SK-N-SH treated with all-trans-retinoic acid at 6 μM for 48 hours (cell line): ENCODE results near the gene IFI27L1.

Source experiments
- ATAC-seq: fragments of 200-7000 bp; cut with Tn5 transposase; 3 replicates; pipeline ENCODE4 v1.9.1; 2020; ENCODE audit warnings: mild to moderate bottlenecking, moderate library complexity
- ARNTL ChIP-seq: fragments of 450-650 bp; formaldehyde crosslinking; IDR thresholded peaks from 2 replicates; pipeline ENCODE4 v1.5.0; 2020; ENCODE audit warnings: low read depth, mild to moderate bottlenecking, moderate library complexity, borderline replicate concordance
- BACH2 ChIP-seq: fragments of 250-450 bp; sonication (Bioruptor Pico); IDR thresholded peaks from 2 replicates; pipeline ENCODE4 v1.9.0; 2021; ENCODE audit warnings: mild to moderate bottlenecking, borderline replicate concordance
- ESRRG ChIP-seq: fragments of 250-450 bp; sonication (Bioruptor Pico); IDR thresholded peaks from 2 replicates; pipeline ENCODE4 v1.6.1; 2021; ENCODE audit warnings: mild to moderate bottlenecking
- GLIS3 ChIP-seq: fragments of 250-450 bp; sonication (Bioruptor Pico); IDR thresholded peaks from 2 replicates; pipeline ENCODE4 v1.5.0; 2020; ENCODE audit warnings: mild to moderate bottlenecking, moderate library complexity
- OSR1 ChIP-seq: fragments of 250-450 bp; sonication (Bioruptor Pico); IDR thresholded peaks from 2 replicates; pipeline ENCODE4 v1.8.0; 2022; ENCODE audit warnings: moderate library complexity, mild to moderate bottlenecking, inconsistent platforms
- PATZ1 ChIP-seq: fragments of 250-450 bp; sonication (Bioruptor Pico); IDR thresholded peaks from 2 replicates; pipeline ENCODE4 v1.8.0; 2020; ENCODE audit warnings: mild to moderate bottlenecking, moderate library complexity, borderline replicate concordance
- POU6F1 ChIP-seq: fragments of 250-450 bp; sonication (Bioruptor Pico); IDR thresholded peaks from 2 replicates; pipeline ENCODE4 v1.8.0; 2021; ENCODE audit warnings: low read depth, mild to moderate bottlenecking, moderate library complexity, borderline replicate concordance
- PPARA ChIP-seq: fragments of 250-450 bp; sonication (Bioruptor Pico); IDR thresholded peaks from 2 replicates; pipeline ENCODE4 v1.5.0; 2020; ENCODE audit warnings: mild to moderate bottlenecking, borderline replicate concordance
- RARB ChIP-seq: fragments of 250-450 bp; sonication (Bioruptor Pico); IDR thresholded peaks from 2 replicates; pipeline ENCODE4 v1.8.0; 2021; ENCODE audit warnings: mild to moderate bottlenecking, moderate library complexity
- SNAI2 ChIP-seq: fragments of 250-450 bp; sonication (Bioruptor Pico); IDR thresholded peaks from 2 replicates; pipeline ENCODE4 v1.5.0; 2020; ENCODE audit warnings: mild to moderate bottlenecking, moderate library complexity
- TCF4 ChIP-seq: fragments of 250-450 bp; sonication (Bioruptor Pico); IDR thresholded peaks from 2 replicates; pipeline ENCODE4 v1.8.0; 2021; ENCODE audit warnings: mild to moderate bottlenecking, moderate library complexity, borderline replicate concordance
- TOX ChIP-seq: fragments of 250-450 bp; sonication (Bioruptor Pico); IDR thresholded peaks from 2 replicates; pipeline ENCODE4 v1.8.0; 2021; ENCODE audit warnings: mild to moderate bottlenecking, moderate library complexity, borderline replicate concordance
- TSHZ2 ChIP-seq: fragments of 250-450 bp; sonication (Bioruptor Pico); IDR thresholded peaks from 2 replicates; pipeline ENCODE4 v1.5.0; 2020; ENCODE audit warnings: mild to moderate bottlenecking, moderate library complexity
- ZC3H10 ChIP-seq: fragments of 250-450 bp; sonication (Bioruptor Pico); IDR thresholded peaks from 2 replicates; pipeline ENCODE4 v1.5.1; 2021; ENCODE audit warnings: mild to moderate bottlenecking, moderate library complexity
- ZFP3 ChIP-seq: fragments of 250-450 bp; sonication (Bioruptor Pico); IDR thresholded peaks from 2 replicates; pipeline ENCODE4 v1.5.0; 2020; ENCODE audit warnings: mild to moderate bottlenecking, moderate library complexity
- ZNF565 ChIP-seq: fragments of 450-650 bp; formaldehyde crosslinking; conservative IDR thresholded peaks from 2 replicates; pipeline ENCODE4 v1.5.0; 2020; ENCODE audit warnings: low read depth, mild to moderate bottlenecking, moderate library complexity
- ZNF70 ChIP-seq: fragments of 450-650 bp; formaldehyde crosslinking; IDR thresholded peaks from 2 replicates; pipeline ENCODE4 v1.5.0; 2020; ENCODE audit warnings: mild to moderate bottlenecking, moderate library complexity
- ZNF8 ChIP-seq: fragments of 450-650 bp; formaldehyde crosslinking; IDR thresholded peaks from 2 replicates; pipeline ENCODE4 v1.5.0; 2020; ENCODE audit warnings: mild to moderate bottlenecking, moderate library complexity

The IFI27L1 gene

GRCh38 chr14:94048691-94049624 is 32.2 kb upstream of the IFI27L1 start:
- no peak for TF ChIP-seq SNAI2 (CRISPR knock-in tag)
- TF ChIP-seq ESRRG (CRISPR knock-in tag): no peak
- no peak for TF ChIP-seq RARB (CRISPR knock-in tag)
- TF ChIP-seq ARNTL (CRISPR knock-in tag): no peak
- no peak for TF ChIP-seq GLIS3
- TF ChIP-seq TSHZ2 (CRISPR knock-in tag): 0 out of 2 replicates have a peak, but pooled peaks have one; percentile 44
- no peak for TF ChIP-seq ZNF565 (CRISPR knock-in tag)
- TF ChIP-seq PPARA (CRISPR knock-in tag): no peak
- TF ChIP-seq ZFP3 (CRISPR knock-in tag): no peak
- TF ChIP-seq ZNF70 (CRISPR knock-in tag): no peak
- no peak for TF ChIP-seq PATZ1
- 0 out of 2 replicates have a peak, but pooled peaks have one; percentile 24 for TF ChIP-seq ZNF8 (CRISPR knock-in tag)
- TF ChIP-seq BACH2 (CRISPR knock-in tag): no peak

GRCh38 chr14:94049625-94050023 is 31.5 kb upstream of the IFI27L1 start:
- ATAC-seq: no peak
- TF ChIP-seq OSR1 (no peak), TCF4 (CRISPR knock-in tag) (no peak), ZNF565 (CRISPR knock-in tag) (no peak), ZC3H10 (no peak), GLIS3 (no peak), TOX (CRISPR knock-in tag) (no peak), PATZ1 (no peak), BACH2 (CRISPR knock-in tag) (no peak), RARB (CRISPR knock-in tag) (no peak), ESRRG (CRISPR knock-in tag) (no peak), ZFP3 (CRISPR knock-in tag) (no peak), POU6F1 (CRISPR knock-in tag) (no peak)

More at GRCh38 chr14:94048691-94049624, 32.2 kb upstream of the IFI27L1 start:
- ATAC-seq: no peak

- ATAC-seq: no peak
- TF ChIP-seq PPARA (CRISPR knock-in tag): no peak
- TF ChIP-seq PATZ1: no peak
- no peak for TF ChIP-seq ZNF565 (CRISPR knock-in tag)
- no peak for TF ChIP-seq SNAI2 (CRISPR knock-in tag)
Observed at GRCh38 chr14:94050231-94050880, 30.8 kb upstream of the IFI27L1 start.
